SK-MEL-5 (cell line): ENCODE measurements around the gene NAV2. TPM values are rescaled to one million over a fixed set of nuclear protein-coding genes. Genes with fewer than 3 reads are reported as not detected.
"Not testable (repeated sequence)": the region's sequence is repeated elsewhere in the genome, so short reads cannot be mapped to it uniquely, and the experiment has no call there.

Source experiments
- DNase-seq: peaks from one replicate; pipeline ENCODE4 v3.0.0-alpha.2; 2016; ENCODE audit warnings: low read depth, low spot score
- in situ Hi-C: cut with HindIII; loops from 2 replicates; pipeline ENCODE4 v1.10.0; 2016; ENCODE audit warnings: low sequenced_read_pairs, high pct_unique_total_duplicates, low pct_unique_long_range_greater_than_20kb
- total RNA-seq: library from RNA; depleted of rRNA; stranded (reverse); fragments of >200 nt; shearing (Covaris generic); gene quantifications from 2 replicates; pipeline ENCODE4 v1.2.3, GENCODE V29; 2014

NAV2 gene
- total RNA-seq, 1 experiment from 2014 or later = 14.5 TPM

GRCh38 chr11:19927403-19927802 is 214.8 kb downstream of the NAV2 start:
- DNase-seq, in situ Hi-C loops: not testable (repeated sequence)

DNA sequence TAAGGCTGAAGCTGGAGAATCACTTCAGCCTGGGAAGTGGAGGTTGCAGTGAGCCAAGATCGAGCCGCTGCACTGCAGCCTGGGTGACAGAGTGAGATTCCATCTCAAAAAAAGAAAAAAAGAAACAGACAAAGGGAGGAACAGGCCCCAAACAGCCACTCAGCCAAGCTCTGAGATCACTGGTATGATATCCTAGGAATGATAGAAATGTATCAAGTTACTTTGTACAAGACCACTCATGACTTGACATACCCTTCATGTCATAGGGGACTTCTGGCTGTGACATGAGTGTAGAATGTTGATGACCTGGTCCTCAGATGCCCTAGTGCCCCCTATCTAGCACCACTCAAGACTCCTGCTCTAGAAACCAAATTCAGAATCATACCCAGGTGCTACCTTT is 216.5 kb downstream of the NAV2 start:
- no peak for DNase-seq

GRCh38 chr11:19929655-19930054 is 217.0 kb downstream of the NAV2 start:
- in situ Hi-C loops = no loop called here
- DNase-seq = no peak

More for the DNA sequence above, 216.5 kb downstream of the NAV2 start:
- in situ Hi-C loops = no loop called here

GRCh38 chr11:19931141-19931770 is 218.6 kb downstream of the NAV2 start:
- in situ Hi-C loops = no loop called here
- DNase-seq = no peak

DNA sequence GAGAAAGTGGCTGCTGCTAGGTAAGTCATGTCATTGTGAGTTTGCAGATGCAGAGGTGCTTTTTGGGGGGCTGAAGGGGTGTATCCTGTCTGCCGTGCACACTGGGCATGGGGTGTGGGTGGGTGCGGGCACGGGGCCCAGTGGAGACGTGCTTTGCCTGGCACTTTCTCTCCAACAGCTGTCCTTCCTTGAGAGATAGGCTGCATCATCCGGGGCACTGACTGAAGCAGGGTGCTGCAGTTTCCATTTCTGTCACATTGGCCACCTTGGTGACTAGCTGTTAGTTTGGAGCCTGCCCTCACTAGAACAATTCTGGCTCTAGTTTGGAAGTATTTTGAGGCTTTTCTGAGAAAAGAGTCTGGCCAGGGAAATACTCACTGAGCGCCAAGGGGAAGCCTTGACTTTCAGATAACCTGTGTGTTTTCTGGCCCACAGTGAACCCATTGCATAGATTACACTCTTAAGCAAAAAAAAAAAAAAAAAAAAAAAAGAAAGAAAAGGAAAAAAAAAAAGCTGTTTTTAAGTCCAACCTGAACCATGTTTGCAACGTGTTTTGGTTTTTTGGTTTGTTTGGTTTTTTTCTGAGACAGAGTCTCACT is 219.2 kb downstream of the NAV2 start:
- in situ Hi-C loops = no loop called here
- no peak for DNase-seq

DNA sequence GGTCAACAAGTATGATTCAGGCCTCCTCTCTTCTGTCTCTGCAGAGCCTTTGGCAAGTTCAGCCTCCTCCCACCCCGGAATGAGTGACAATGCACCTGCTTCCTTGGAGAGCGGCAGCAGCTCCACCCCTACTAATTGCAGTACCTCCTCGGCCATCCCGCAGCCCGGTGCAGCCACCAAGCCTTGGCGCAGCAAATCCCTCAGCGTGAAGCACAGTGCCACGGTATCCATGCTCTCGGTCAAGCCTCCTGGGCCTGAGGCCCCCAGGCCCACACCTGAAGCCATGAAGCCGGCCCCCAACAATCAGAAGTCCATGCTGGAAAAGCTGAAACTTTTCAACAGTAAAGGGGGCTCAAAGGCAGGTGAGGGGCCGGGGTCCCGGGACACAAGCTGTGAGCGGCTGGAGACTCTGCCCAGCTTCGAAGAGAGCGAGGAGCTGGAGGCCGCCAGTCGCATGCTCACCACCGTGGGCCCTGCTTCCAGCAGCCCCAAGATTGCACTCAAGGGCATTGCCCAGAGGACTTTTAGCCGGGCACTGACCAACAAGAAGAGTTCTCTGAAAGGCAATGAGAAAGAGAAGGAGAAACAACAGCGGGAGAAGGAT is 220.6 kb downstream of the NAV2 start:
- in situ Hi-C loops = no loop called here
- no peak for DNase-seq

GRCh38 chr11:19933801-19934488 is 221.3 kb downstream of the NAV2 start:
- in situ Hi-C loops = no loop called here
- no peak for DNase-seq

DNA sequence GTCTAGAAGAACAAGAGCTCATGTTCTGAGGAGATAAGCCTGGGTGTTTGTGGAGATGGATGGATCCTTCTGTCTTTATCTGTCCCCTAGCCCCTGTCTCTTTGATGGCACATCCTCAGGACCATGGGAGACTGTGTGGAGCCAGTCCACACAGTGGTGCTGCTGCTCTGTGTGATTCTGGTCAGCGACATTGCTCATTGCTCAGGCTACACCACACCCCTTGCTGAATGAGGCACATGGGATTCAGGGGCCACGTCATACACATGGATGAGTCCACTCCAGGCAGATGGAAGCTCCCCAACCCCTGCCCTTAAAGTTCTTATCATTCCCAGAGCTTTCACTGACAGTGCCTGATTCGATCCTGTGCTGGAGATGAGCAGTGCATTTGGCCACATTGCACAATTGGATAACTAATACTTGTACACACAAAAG is 222.2 kb downstream of the NAV2 start:
- in situ Hi-C loops = no loop called here
- peak; percentile 22 for DNase-seq

- in situ Hi-C loops = no loop called here
- no peak for DNase-seq
Measured at GRCh38 chr11:19935507-19935906, 222.9 kb downstream of the NAV2 start.

GRCh38 chr11:19936461-19936860 is 223.8 kb downstream of the NAV2 start:
- no peak for DNase-seq
- in situ Hi-C loops = no loop called here

- in situ Hi-C loops = no loop called here
- peak; percentile 75 for DNase-seq
Measured at GRCh38 chr11:19938169-19938856, 225.7 kb downstream of the NAV2 start.

DNA sequence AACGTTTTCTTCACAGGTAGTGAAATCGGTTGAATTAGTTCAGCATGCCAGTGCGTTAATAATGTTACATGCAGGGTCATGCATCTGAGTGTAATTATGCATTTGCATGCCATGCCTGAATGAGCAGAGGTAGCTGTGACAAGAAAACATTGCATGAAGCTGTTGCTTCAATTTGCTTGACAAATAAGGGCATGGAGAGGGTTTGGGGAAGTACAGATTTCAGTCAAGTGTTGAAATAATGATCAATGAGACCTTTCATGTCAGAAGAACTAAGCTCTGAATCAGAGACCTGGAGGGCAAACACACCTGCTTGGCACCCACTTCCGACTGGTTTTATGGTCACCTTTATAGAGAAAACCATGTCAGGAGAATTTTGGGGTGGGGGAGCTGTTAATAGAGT is 226.2 kb downstream of the NAV2 start:
- DNase-seq = no peak
- in situ Hi-C loops = no loop called here

GRCh38 chr11:19939415-19939929 is 226.8 kb downstream of the NAV2 start:
- in situ Hi-C loops = no loop called here
- DNase-seq = no peak

DNA sequence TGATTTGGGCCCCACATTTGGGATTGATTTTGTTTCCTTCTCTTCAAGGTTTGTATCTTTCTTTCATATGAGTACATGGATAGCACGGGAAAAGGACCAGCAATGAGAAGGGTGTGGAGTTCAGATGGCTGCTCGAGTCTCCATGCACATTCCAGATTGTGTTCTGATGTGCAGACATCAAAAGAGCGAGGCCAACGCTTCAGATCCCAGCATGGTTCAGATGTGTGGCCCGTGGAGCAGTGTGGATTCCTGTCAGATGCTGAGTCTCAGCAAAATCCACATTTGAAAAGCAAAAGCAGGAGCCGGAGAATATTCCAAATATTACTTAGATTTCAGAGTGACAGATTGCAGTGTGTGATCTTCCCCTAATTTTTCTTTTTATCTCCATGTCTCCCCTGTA is 228.2 kb downstream of the NAV2 start:
- in situ Hi-C loops = no loop called here
- no peak for DNase-seq

- no peak for DNase-seq
- in situ Hi-C loops = no loop called here
Measured at GRCh38 chr11:19946681-19947080, 234.0 kb downstream of the NAV2 start.

- DNase-seq = no peak
- in situ Hi-C loops = no loop called here
Measured at GRCh38 chr11:19947537-19948114, 235.0 kb downstream of the NAV2 start.

DNA sequence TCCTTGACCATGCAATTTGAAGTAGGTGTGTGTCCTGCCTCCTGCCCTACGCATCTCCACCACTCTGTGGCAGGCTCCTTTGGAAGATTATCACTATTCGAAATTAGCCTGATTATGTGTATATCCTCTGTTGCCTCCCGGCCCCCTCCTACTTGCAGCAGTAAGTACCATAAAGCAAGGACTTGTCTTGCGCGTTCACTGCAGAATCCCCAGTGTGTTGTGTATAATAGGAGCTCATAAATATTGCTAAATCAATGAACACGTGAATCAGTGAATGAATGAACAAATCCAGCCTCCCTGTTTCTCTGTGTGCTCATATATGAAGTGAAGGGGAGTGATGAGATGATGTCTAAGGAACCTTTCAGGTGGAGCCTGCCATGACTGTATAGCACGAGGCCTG is 237.0 kb downstream of the NAV2 start:
- in situ Hi-C loops = no loop called here
- DNase-seq = no peak
